PFSK-1 (cell line): Measurements from ENCODE around the gene KIFAP3.

ENCODE experiments used
- FOXP2 ChIP-seq: optimal IDR thresholded peaks from 2 replicates; pipeline ENCODE3; 2011; ENCODE audit warnings: borderline replicate concordance, control low read depth, inconsistent platforms; ENCODE audit not compliant: insufficient read depth; ENCODE audit errors: extremely low read length, extremely low read depth
- POLR2AphosphoS5 ChIP-seq: IDR thresholded peaks from 2 replicates; pipeline ENCODE4 v1.6.1; 2012; ENCODE audit warnings: low read depth, mild to moderate bottlenecking, control low read depth, low read length, moderate library complexity
- REST ChIP-seq, 2 experiments: IDR thresholded peaks; 2 replicates each; pipeline versions ENCODE4 v1.6.1 to v1.8.0; 2011 to 2012; ENCODE audit warnings: low read depth in 2 of 2, low read length in 2 of 2, control low read depth in 1 of 2, inconsistent platforms in 1 of 2, mild to moderate bottlenecking in 1 of 2, moderate library complexity in 1 of 2; ENCODE audit not compliant: insufficient read depth in 1 of 2
- SIN3A ChIP-seq: IDR thresholded peaks from 2 replicates; pipeline ENCODE4 v1.6.1; 2012; ENCODE audit warnings: mild to moderate bottlenecking, low read length, moderate library complexity, borderline replicate concordance; ENCODE audit not compliant: insufficient read depth
- TAF1 ChIP-seq: IDR thresholded peaks from 2 replicates; pipeline ENCODE4 v1.6.1; 2012; ENCODE audit warnings: low read length, control low read depth, borderline replicate concordance; ENCODE audit not compliant: insufficient read depth

GRCh38 chr1:169879034-169879840, 195.3 kb downstream of the KIFAP3 start:
- no peak for TF ChIP-seq REST (IDR thresholded peaks at IDR 0.05; ENCODE audit: insufficient read depth in 1 of 2, low read depth in 2 of 2, low read length in 2 of 2)
- TF ChIP-seq POLR2AphosphoS5: no peak
- TF ChIP-seq SIN3A: no peak
- no peak for TF ChIP-seq TAF1
- TF ChIP-seq FOXP2: no peak
